GM10847 (cell line): ENCODE measurements around the gene FAM135A.

ENCODE experiments used
- POLR2A ChIP-seq: IDR thresholded peaks from 2 replicates; pipeline ENCODE4 v1.6.1; 2011; ENCODE audit not compliant: insufficient read length; ENCODE audit errors: extremely low read depth

The FAM135A gene

DNA sequence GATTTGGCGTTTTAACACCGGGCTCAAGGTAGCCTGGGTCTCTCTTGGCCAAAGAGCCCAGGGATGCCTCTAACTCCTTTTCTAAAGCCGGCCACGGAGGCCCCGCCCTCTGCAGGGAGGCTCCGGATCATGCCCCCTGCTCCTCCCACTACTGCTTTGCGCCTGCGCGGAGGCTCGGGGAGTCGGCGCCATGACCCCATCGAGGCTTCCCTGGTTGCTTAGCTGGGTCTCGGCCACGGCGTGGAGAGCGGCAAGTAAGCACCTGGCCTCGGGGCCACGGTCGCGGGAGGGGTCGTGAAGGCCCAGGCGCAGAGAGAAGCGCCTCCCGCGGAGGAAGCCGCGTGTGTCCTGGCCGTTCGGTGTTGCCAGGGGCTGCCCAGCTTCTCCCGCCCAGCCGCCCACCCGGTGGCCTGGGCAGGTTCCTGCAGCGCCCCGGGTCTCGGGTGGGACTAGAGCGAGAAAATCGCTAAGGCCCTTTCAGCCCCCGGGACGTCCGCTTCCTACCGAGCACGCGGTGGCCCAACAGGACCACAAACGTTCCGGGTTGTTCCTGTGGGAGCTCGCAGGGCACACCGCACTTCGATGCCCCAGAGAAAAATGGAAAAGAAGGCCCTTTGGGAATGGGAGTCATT lies 153.6 kb downstream of the FAM135A start, which contains the start of gene SDHAF4:
SDHAF4 (plus strand) TSS at position 180 of the 632 bp plus-strand sequence; CDS start at position 191, 11 bp downstream.
- peak; percentile 93 for TF ChIP-seq POLR2A

DNA sequence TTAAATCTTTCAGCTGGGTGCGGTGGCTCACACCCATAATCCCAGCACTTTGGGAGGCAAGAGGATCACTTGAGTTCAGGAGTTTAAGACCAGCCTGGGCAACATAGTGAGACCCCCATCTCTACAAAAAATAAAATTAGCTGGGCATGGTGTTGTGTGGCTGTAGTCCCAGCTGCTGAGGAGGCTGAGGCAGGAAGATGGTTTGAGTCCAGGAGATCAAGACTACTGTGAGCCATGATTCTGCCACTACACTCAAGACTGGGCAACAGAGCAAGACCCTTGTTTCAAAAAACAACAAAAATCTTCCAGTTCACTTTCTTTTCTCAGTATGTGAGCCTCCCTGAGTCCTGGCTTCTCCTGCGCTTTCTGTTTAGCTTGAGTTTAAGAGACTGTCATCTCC lies 161.3 kb downstream of the FAM135A start:
- no peak for TF ChIP-seq POLR2A

DNA sequence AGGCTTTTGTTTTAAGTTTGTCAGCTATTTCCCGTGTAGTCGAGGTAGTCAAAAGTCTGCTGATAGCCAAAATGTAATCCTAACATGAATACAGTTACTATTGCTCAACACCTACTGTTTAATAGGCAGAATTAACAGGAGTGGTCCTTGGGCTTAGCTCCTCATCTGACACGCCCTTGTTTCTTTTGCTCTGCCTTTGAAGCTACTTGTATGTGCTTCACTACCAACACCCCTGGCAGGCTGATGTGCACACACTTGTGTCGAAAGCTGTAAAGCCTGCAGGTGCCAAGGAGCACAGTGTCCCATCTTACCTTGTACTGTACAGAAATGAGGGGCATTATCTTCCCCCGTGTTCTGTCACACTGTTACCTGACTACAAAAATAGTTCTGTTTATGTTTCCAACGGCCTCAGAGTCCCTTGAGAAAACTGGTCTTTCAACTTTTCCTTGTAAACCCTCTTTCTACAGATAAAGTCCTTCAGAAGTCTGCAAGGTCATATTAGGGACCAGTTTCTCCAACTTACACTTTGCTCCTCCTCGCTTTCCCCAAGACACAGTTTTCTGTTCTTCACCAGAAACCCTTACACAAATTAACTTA lies 162.7 kb downstream of the FAM135A start:
- no peak for TF ChIP-seq POLR2A

DNA sequence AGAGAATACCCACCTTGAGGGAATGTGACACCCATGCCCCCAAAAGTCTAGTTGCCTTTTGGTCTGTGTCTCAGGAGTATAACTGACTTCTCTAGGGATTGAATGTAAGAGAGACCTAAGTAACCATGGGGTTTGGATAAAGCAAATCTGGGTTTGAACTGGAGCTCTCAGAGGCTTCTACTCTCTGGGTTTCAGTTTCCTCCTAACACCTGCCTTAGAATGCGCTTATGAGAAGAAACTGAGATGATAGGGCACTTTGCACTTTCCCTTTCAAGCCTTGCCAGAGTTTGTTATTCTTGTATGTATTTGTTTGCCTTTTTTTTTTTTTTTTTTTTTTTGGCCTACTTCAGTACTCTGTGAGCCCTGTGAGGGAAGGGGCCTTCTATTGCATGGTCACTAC lies 172.8 kb downstream of the FAM135A start:
- TF ChIP-seq POLR2A = no peak

DNA sequence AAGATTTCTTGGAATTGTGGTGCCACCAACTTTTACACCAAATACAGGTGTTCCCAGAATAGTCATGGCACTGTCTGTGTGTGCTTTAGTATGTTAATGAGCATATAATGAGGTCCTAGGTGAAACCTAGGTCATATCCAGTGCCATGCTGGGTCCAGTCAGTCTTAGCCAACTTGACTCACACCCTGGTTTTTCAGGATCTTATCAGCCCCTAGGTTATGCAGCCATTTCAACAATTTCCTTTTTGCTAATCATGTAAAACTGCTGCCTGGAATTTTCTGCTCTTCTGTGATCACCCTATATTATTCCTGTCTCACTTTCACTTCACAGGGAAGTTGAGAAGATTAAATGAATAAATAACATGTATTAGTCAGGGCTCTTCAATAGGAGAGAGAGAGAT lies 177.1 kb downstream of the FAM135A start:
- TF ChIP-seq POLR2A = no peak

DNA sequence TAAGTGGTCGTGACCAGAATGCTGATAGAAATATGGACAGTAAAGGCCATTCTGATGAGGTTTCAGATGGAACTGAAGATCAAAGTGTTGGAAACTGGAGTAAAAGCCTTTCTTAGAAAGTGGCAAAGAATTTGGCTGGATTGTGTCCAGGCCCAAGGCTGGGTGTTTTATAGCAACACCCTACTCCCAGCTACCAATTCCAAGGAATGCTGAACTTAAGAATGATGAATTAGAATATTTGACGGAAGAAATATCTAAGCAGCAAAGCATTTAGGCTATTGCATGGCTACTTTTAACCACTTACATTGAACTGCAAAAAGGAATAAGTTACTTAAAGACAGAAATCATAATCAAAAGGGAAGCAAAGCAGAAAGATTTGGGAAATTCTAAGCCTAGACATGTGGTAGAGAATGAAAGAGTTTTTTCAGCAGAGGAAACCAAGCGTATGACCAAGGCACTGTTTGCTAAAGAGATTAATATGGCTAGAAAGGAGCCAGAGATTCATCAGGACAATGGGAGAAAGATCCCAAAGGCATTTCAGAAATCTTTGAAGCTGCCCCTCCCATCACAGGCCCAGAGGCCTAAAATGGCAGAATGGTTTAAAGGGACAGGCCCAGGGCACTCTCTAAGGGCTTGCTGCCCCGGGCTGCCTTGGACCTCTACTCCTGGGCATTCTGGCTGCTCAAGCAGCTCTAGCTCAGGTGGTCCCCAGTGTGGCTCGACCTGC lies 179.2 kb downstream of the FAM135A start:
- TF ChIP-seq POLR2A = no peak

DNA sequence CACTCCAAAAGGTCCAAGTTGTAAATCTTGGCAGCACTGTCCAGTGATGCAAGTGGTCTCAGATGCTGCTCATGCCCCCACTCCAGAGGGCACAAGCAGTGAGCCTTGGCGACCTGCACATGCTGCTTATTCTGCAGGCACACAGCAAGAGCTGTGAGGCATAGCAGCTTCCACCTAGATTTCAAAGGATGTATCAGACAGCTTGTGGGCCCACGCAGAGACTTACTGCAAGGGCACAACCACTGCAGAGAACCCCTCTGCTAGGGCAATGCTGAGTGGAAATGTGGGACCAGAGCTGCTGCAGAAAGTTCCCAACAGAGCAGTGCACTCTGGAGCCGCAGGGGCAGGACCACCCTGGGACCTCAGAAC lies 179.8 kb downstream of the FAM135A start:
- TF ChIP-seq POLR2A = no peak

DNA sequence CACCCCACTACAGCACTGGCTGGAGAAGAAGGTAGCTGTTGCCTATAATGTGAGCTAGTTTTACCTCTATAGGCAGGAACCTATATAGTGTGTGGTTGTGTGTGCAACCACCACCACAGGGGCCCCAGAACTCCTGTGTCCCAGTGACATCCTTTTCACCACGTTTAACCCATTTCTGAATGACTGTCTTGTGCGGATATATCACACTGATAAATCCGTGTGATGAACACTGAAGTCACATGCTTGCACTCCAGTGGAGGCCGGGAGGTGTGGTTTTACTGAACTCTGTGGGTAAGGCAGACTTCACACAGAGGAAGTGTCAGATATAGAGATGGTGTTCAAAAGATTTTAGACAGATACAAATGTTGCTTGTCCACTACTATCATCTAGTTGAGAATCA lies 185.9 kb downstream of the FAM135A start:
- TF ChIP-seq POLR2A = no peak

DNA sequence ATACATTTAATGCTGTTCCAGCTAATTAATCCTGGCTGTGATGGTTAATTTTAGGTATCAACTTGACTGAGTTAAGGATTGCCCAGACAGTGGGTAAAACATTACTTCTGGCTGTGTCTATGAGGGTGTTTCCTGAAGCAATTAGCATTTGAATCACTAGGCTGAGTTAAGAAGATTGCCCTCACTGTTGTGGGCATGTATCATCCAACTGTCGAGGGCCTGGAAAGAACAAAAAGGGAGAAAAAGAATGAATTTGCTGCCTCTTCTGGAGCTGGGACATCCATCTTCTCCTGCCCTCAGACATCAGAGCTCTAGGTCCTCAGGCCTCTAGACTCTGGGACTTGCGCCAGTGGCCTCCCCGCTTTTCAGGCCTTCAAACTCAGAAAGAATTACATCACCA lies 187.7 kb downstream of the FAM135A start:
- TF ChIP-seq POLR2A = no peak

DNA sequence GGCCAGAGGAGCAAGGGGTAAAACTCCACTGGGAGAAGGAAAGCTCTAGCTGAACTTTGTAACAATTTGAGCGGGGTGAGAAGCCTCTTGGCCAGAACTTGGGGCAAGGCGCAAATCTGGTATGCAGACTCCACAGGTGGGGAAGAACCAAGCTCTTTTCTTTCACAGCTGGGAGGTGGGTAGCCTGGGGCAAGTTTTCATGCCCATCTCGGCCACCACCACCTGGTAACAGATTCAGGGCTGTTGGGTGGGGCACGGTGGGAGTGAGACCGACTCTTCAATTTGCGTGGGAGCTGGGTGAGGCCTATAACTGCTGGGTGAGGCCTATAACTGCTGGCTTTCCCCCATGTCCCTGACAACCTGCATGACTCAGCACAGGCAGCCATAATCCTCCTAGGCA lies 190.9 kb downstream of the FAM135A start:
- TF ChIP-seq POLR2A = no peak
